Osteoblast (primary cell): Measurements from ENCODE around the gene EXOC6. TPM values are rescaled to one million over a fixed set of nuclear protein-coding genes. Genes with fewer than 3 reads are reported as not detected.
A peak's percentile ranks its signal among the peaks of the same experiment; 100 is the strongest.

Experiments used
- DNase-seq: peaks from one replicate; pipeline ENCODE4 v3.0.0; 2011; ENCODE audit warnings: low spot score, mixed read lengths; ENCODE audit not compliant: insufficient read length; ENCODE audit errors: missing footprints
- H2AFZ ChIP-seq: 2 replicates; pipeline ENCODE4 v1.6.0; 2011; ENCODE audit warnings: mild to moderate bottlenecking, low read length
- H3K27ac ChIP-seq: 2 replicates; pipeline ENCODE4 v1.5.1; 2011; ENCODE audit warnings: mild to moderate bottlenecking, low read depth, low read length, moderate library complexity
- H3K27me3 ChIP-seq: 2 replicates; pipeline ENCODE4 v1.6.0; 2012; ENCODE audit warnings: mild to moderate bottlenecking, control low read depth, inconsistent platforms, low read length, moderate library complexity; ENCODE audit not compliant: insufficient read depth
- H3K36me3 ChIP-seq: 2 replicates; pipeline ENCODE4 v1.5.1; 2011; ENCODE audit warnings: mild to moderate bottlenecking, low read length, control low read depth, moderate library complexity; ENCODE audit not compliant: insufficient read depth
- H3K4me1 ChIP-seq: 2 replicates; pipeline ENCODE4 v1.5.1; 2011; ENCODE audit warnings: mild to moderate bottlenecking, low read length, control low read depth, moderate library complexity; ENCODE audit not compliant: insufficient read depth
- H3K4me2 ChIP-seq: 2 replicates; pipeline ENCODE4 v1.6.0; 2011; ENCODE audit warnings: mild to moderate bottlenecking, low read length; ENCODE audit not compliant: insufficient read depth
- H3K4me3 ChIP-seq: fragments of 200-600 bp; sonication (generic); 3 replicates; pipeline ENCODE4 v1.5.1; 2012; ENCODE audit warnings: mild to moderate bottlenecking, low read length, inconsistent platforms; ENCODE audit not compliant: insufficient read depth
- H3K79me2 ChIP-seq: 2 replicates; pipeline ENCODE4 v1.6.0; 2012; ENCODE audit warnings: mild to moderate bottlenecking, low read length, control low read depth, inconsistent platforms; ENCODE audit not compliant: insufficient read depth
- H3K9me3 ChIP-seq: 2 replicates; pipeline ENCODE4 v1.5.1; 2011; ENCODE audit warnings: low read depth, low read length, control low read depth
- H4K20me1 ChIP-seq: 2 replicates; pipeline ENCODE4 v1.6.0; 2012; ENCODE audit warnings: mild to moderate bottlenecking, low read length, control low read depth; ENCODE audit not compliant: insufficient read depth
- CTCF ChIP-seq: IDR thresholded peaks from 2 replicates; pipeline ENCODE4 v1.5.1; 2011; ENCODE audit warnings: mild to moderate bottlenecking, low read depth, low read length, moderate library complexity; ENCODE audit errors: extremely low read depth
- total RNA-seq: library from RNA; depleted of rRNA; stranded (reverse); fragments of >200 nt; gene quantifications from 2 replicates; pipeline ENCODE4 v1.2.3, GENCODE V29; 2012

EXOC6 gene
- total RNA-seq, 1 donor, result 8.7 TPM

GRCh38 chr10:93067443-93068365, 219.4 kb downstream of the EXOC6 start:
- H3K4me3 ChIP-seq, result no peak overlapping the region
- DNase-seq, result peak; percentile 61
- no peaks in the 10 kb centered on the region for H3K79me2 ChIP-seq
- no peaks in the 10 kb centered on the region for H3K4me1 ChIP-seq
- no peaks in the 10 kb centered on the region for H4K20me1 ChIP-seq
- no peaks in the 10 kb centered on the region for H3K9me3 ChIP-seq
- no peak overlapping the region for H3K27ac ChIP-seq
- no peak overlapping the region for H2AFZ ChIP-seq
- no peaks in the 10 kb centered on the region for H3K36me3 ChIP-seq
- peaks cover 86% of the 10 kb centered on the region for H3K27me3 ChIP-seq
- TF ChIP-seq CTCF, result no peak
- H3K4me2 ChIP-seq, result peak overlapping the region; percentile 45

- H3K4me2 ChIP-seq, result peak overlapping the region; percentile 45
- H2AFZ ChIP-seq, result no peak overlapping the region
- no peaks in the 10 kb centered on the region for H3K36me3 ChIP-seq
- H3K9me3 ChIP-seq, result no peaks in the 10 kb centered on the region
- no peak overlapping the region for H3K27ac ChIP-seq
- H3K4me1 ChIP-seq, result no peaks in the 10 kb centered on the region
- no peak for TF ChIP-seq CTCF
- no peaks in the 10 kb centered on the region for H3K79me2 ChIP-seq
- H4K20me1 ChIP-seq, result no peaks in the 10 kb centered on the region
- peaks cover 86% of the 10 kb centered on the region for H3K27me3 ChIP-seq
- H3K4me3 ChIP-seq, result no peak overlapping the region
- peak; percentile 96 for DNase-seq
Measured at GRCh38 chr10:93068411-93069244, 220.3 kb downstream of the EXOC6 start.

- Histone ChIP-seq H3K9me3 (no peaks in the 10 kb centered on the region), H4K20me1 (no peaks in the 10 kb centered on the region), H3K36me3 (no peaks in the 10 kb centered on the region), H3K4me3 (no peak overlapping the region), H3K4me2 (no peak overlapping the region), H3K79me2 (no peaks in the 10 kb centered on the region), H3K4me1 (no peaks in the 10 kb centered on the region), H3K27ac (no peak overlapping the region), H3K27me3 (peaks cover 86% of the 10 kb centered on the region), H2AFZ (no peak overlapping the region)
- no peak for TF ChIP-seq CTCF
- DNase-seq, result peak; percentile 73
Measured at GRCh38 chr10:93069245-93069561, 220.9 kb downstream of the EXOC6 start.
